Measurements from ENCODE around the gene CYB561A3.

GRCh38 chr11:61377461-61378160 is 15.9 kb upstream of the CYB561A3 start:
- TF ChIP-seq CEBPB (IDR thresholded peaks at IDR 0.05) (no peak), RAD21 (IDR thresholded peaks at IDR 0.05; ENCODE audit: low read depth) (no peak), EP300 (IDR thresholded peaks at IDR 0.05; ENCODE audit: borderline replicate concordance) (no peak), YY1 (IDR thresholded peaks at IDR 0.05; ENCODE audit: low read depth) (no peak), CREB1 (IDR thresholded peaks at IDR 0.05; ENCODE audit: low read depth) (no peak), MAX (IDR thresholded peaks at IDR 0.05) (no peak), TEAD4 (IDR thresholded peaks at IDR 0.05) (no peak), EGR1 (IDR thresholded peaks at IDR 0.05) (no peak), FOXM1 (IDR thresholded peaks at IDR 0.05; ENCODE audit: borderline replicate concordance, low read depth) (no peak), ZBTB7A (IDR thresholded peaks at IDR 0.05; ENCODE audit: low read depth) (no peak), TAF1 (IDR thresholded peaks at IDR 0.05; ENCODE audit: low read depth) (no peak), NFIC (IDR thresholded peaks at IDR 0.05) (no peak)
- TF ChIP-seq, protein P1, sequence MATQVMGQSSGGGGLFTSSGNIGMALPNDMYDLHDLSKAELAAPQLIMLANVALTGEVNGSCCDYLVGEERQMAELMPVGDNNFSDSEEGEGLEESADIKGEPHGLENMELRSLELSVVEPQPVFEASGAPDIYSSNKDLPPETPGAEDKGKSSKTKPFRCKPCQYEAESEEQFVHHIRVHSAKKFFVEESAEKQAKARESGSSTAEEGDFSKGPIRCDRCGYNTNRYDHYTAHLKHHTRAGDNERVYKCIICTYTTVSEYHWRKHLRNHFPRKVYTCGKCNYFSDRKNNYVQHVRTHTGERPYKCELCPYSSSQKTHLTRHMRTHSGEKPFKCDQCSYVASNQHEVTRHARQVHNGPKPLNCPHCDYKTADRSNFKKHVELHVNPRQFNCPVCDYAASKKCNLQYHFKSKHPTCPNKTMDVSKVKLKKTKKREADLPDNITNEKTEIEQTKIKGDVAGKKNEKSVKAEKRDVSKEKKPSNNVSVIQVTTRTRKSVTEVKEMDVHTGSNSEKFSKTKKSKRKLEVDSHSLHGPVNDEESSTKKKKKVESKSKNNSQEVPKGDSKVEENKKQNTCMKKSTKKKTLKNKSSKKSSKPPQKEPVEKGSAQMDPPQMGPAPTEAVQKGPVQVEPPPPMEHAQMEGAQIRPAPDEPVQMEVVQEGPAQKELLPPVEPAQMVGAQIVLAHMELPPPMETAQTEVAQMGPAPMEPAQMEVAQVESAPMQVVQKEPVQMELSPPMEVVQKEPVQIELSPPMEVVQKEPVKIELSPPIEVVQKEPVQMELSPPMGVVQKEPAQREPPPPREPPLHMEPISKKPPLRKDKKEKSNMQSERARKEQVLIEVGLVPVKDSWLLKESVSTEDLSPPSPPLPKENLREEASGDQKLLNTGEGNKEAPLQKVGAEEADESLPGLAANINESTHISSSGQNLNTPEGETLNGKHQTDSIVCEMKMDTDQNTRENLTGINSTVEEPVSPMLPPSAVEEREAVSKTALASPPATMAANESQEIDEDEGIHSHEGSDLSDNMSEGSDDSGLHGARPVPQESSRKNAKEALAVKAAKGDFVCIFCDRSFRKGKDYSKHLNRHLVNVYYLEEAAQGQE (IDR thresholded peaks at IDR 0.05; ENCODE audit: low read depth) = no peak

Data from Ishikawa (cell line).